Mucosa of rectum (tissue), 2 donors: ENCODE results near the gene PNMT.

Experiments
- H3K27ac ChIP-seq, 2 donors: one replicate each; pipeline ENCODE4 v1.7.0; 2013; ENCODE audit warnings: inconsistent platforms in 2 of 2, low read depth in 2 of 2, low read length in 2 of 2
- H3K27me3 ChIP-seq, 2 donors: one replicate each; pipeline ENCODE4 v1.7.0; 2013; ENCODE audit warnings: low read length in 2 of 2; ENCODE audit not compliant: control insufficient read depth in 2 of 2, insufficient read depth in 2 of 2
- H3K36me3 ChIP-seq, 2 donors: one replicate each; pipeline ENCODE4 v1.7.0; 2013; ENCODE audit warnings: low read length in 2 of 2; ENCODE audit not compliant: control insufficient read depth in 2 of 2, insufficient read depth in 2 of 2
- H3K4me1 ChIP-seq, 2 donors: one replicate each; pipeline ENCODE4 v1.7.0; 2013; ENCODE audit warnings: low read length in 2 of 2, mild to moderate bottlenecking in 1 of 2; ENCODE audit not compliant: control insufficient read depth in 2 of 2, insufficient read depth in 2 of 2
- H3K4me3 ChIP-seq, 2 donors: one replicate each; pipeline ENCODE4 v1.7.0; 2013; ENCODE audit warnings: low read length in 2 of 2
- H3K9ac ChIP-seq, 2 donors: one replicate each; pipeline ENCODE4 v1.7.0; 2013; ENCODE audit warnings: low read length in 2 of 2, low read depth in 1 of 2, mild to moderate bottlenecking in 1 of 2
- H3K9me3 ChIP-seq, 2 donors: one replicate each; pipeline ENCODE4 v1.7.0; 2013; ENCODE audit warnings: low read length in 2 of 2; ENCODE audit not compliant: control insufficient read depth in 2 of 2
- donor health status: healthy.
- donor health status: Normal muscosa, but diverticular disease.

Gene PNMT

GRCh38 chr17:39717660-39718059 is 49.4 kb downstream of the PNMT start:
- Histone ChIP-seq H3K4me3 (no peak overlapping the region), H3K9me3 (no peaks in the 10 kb centered on the region), H3K27ac (no peak overlapping the region), H3K9ac (no peak overlapping the region), H3K4me1 (peaks cover 25 to 26% of the 10 kb centered on the region in 2 donors), H3K36me3 (peaks cover 21 to 51% of the 10 kb centered on the region in 2 donors), H3K27me3 (no peaks in the 10 kb centered on the region)

DNA sequence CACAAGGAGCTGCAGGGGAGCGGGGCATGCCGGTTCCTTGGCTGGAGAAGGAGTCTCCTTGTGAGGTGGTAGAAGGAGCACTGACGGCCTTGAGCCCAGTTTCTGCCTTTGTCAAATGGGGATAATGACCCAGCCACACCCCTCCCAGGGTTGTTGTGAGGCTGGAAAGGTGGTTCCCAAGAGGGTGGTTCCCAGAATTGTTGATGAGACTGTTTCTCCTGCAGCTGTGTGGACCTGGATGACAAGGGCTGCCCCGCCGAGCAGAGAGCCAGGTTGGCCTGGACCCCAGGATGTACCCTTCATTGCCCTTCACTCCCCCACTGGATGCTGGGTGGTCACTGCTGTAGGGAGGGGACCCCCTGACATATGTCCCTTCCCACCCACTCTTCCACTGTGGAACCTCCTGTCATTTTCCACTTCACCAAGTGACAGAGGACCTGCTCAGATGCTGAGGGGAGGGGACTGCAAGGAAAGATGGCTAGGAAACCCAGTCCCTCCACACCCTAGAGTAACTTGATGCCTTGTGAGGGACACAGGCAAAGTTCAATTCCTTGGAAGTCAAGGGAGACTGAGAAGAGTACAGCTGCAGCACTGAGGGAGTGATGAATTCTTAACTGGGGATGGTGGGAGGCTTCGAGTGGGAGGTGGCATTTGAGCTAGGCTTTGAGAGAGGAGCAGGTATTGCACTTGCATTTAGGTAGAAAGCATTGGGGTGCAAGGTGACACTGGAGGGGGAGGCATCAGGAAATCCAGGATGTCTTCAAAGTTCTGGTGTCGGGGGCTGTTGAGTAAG is 51.5 kb downstream of the PNMT start:
- no peak overlapping the region for H3K9ac ChIP-seq

More for the DNA sequence above, 51.5 kb downstream of the PNMT start:
- Histone ChIP-seq H3K9me3 (no peaks in the 10 kb centered on the region), H3K36me3 (peaks cover 24 to 46% of the 10 kb centered on the region in 2 donors), H3K27ac (peak overlapping the region in 1 of 2 donors; percentile 23), H3K4me3 (no peak overlapping the region), H3K4me1 (peaks cover 25 to 26% of the 10 kb centered on the region in 2 donors), H3K27me3 (no peaks in the 10 kb centered on the region)
